ENCODE data around the gene SLC8A2. TPM values are rescaled to one million over a fixed set of nuclear protein-coding genes. Genes with fewer than 3 reads are reported as not detected.

SLC8A2 gene
- polyA plus RNA-seq, 1 donor (not counting 4 experiments of a cell fraction or from before 2014, with no cell fraction given) = 0.17 TPM

GRCh38 chr19:47495478-47496372 is 24.0 kb upstream of the SLC8A2 start:
- Histone ChIP-seq H3K27ac (ENCODE audit: control insufficient read depth, insufficient read depth, low read length) (no peak overlapping the region), H3K9me3 (ENCODE audit: control insufficient read depth, low read depth, low read length) (no peaks in the 10 kb centered on the region), H3K9me1 (ENCODE audit: control insufficient read depth, extremely low read depth, insufficient read depth, low read length) (no peaks in the 10 kb centered on the region), H3K27me3 (ENCODE audit: control insufficient read depth, extremely low read depth, insufficient read depth, low read length) (no peaks in the 10 kb centered on the region), H3K4me1 (ENCODE audit: control insufficient read depth, extremely low read depth, insufficient read depth, low read length) (no peaks in the 10 kb centered on the region), H3K36me3 (ENCODE audit: control insufficient read depth in 2 of 2, extremely low read depth in 1 of 2, insufficient read depth in 2 of 2, low read length in 2 of 2) (peaks cover 35 to 46% of the 10 kb centered on the region in 2 experiments), H4K20me1 (ENCODE audit: control insufficient read depth, extremely low read depth, insufficient read depth, low read length) (peaks cover 6% of the 10 kb centered on the region), H3K79me2 (ENCODE audit: control insufficient read depth, insufficient read depth, low read length) (peaks cover 3% of the 10 kb centered on the region), H3K4me2 (ENCODE audit: control insufficient read depth, extremely low read depth, insufficient read depth, low read depth, low read length) (no peak overlapping the region), H2AFZ (ENCODE audit: control insufficient read depth, low read length) (no peak overlapping the region), H3K9ac (ENCODE audit: control insufficient read depth, extremely low read depth, insufficient read depth, low read length) (no peak overlapping the region), H3K4me3 (ENCODE audit: control insufficient read depth in 2 of 3, extremely low read depth in 1 of 3, insufficient read depth in 2 of 3, low read depth in 1 of 3, low read length in 3 of 3) (no peak overlapping the region)
- FAIRE-seq = no peak
- dilution Hi-C loops (cut with MboI; ENCODE audit: extremely low pct_ligation_motif_present, low sequenced_read_pairs) = no loop called here
- no peak for DNase-seq (ENCODE audit: low read depth, low spot score)
- no peak for TF ChIP-seq CTCF (optimal IDR thresholded peaks at IDR 0.05 in 1 of 3, IDR thresholded peaks at IDR 0.05 in 1 of 3, conservative IDR thresholded peaks at IDR 0.05 in 1 of 3; ENCODE audit: extremely low read depth in 1 of 3, insufficient read depth in 2 of 3, low read length in 3 of 3)
- TF ChIP-seq EZH2 (IDR thresholded peaks at IDR 0.05; ENCODE audit: low read length) = no peak

- Histone ChIP-seq H3K9ac (ENCODE audit: control insufficient read depth, extremely low read depth, insufficient read depth, low read length) (no peak overlapping the region), H3K27me3 (ENCODE audit: control insufficient read depth, extremely low read depth, insufficient read depth, low read length) (no peaks in the 10 kb centered on the region), H3K4me1 (ENCODE audit: control insufficient read depth, extremely low read depth, insufficient read depth, low read length) (no peaks in the 10 kb centered on the region), H3K79me2 (ENCODE audit: control insufficient read depth, insufficient read depth, low read length) (peaks cover 3% of the 10 kb centered on the region), H3K4me2 (ENCODE audit: control insufficient read depth, extremely low read depth, insufficient read depth, low read depth, low read length) (no peak overlapping the region), H2AFZ (ENCODE audit: control insufficient read depth, low read length) (no peak overlapping the region), H3K9me1 (ENCODE audit: control insufficient read depth, extremely low read depth, insufficient read depth, low read length) (no peaks in the 10 kb centered on the region), H3K4me3 (ENCODE audit: control insufficient read depth in 2 of 3, extremely low read depth in 1 of 3, insufficient read depth in 2 of 3, low read depth in 1 of 3, low read length in 3 of 3) (no peak overlapping the region), H3K9me3 (ENCODE audit: control insufficient read depth, low read depth, low read length) (no peaks in the 10 kb centered on the region), H3K36me3 (ENCODE audit: control insufficient read depth in 2 of 2, extremely low read depth in 1 of 2, insufficient read depth in 2 of 2, low read length in 2 of 2) (peaks cover 43 to 48% of the 10 kb centered on the region in 2 experiments), H3K27ac (ENCODE audit: control insufficient read depth, insufficient read depth, low read length) (no peak overlapping the region), H4K20me1 (ENCODE audit: control insufficient read depth, extremely low read depth, insufficient read depth, low read length) (peaks cover 6% of the 10 kb centered on the region)
- dilution Hi-C loops (cut with MboI; ENCODE audit: extremely low pct_ligation_motif_present, low sequenced_read_pairs) = no loop called here
- FAIRE-seq (no peak), DNase-seq (ENCODE audit: low read depth, low spot score) (no peak)
- TF ChIP-seq EZH2 (IDR thresholded peaks at IDR 0.05; ENCODE audit: low read length) (no peak), CTCF (optimal IDR thresholded peaks at IDR 0.05 in 1 of 3, IDR thresholded peaks at IDR 0.05 in 1 of 3, conservative IDR thresholded peaks at IDR 0.05 in 1 of 3; ENCODE audit: extremely low read depth in 1 of 3, insufficient read depth in 2 of 3, low read length in 3 of 3) (no peak)
Observed at GRCh38 chr19:47494729-47495128, 23.0 kb upstream of the SLC8A2 start.
